GM19455 (cell line): ENCODE measurements around the gene SUMF1.
"Not testable (repeated sequence)": the region's sequence is repeated elsewhere in the genome, so short reads cannot be mapped to it uniquely, and the experiment has no call there.

Experiments used
- ATAC-seq: cut with Tn5 transposase; IDR thresholded peaks from one replicate; pipeline ENCODE4 v1.9.1; 2021; ENCODE audit not compliant: unreplicated experiment

SUMF1 gene

GRCh38 chr3:4462369-4463040 is 4.6 kb downstream of the SUMF1 start:
- ATAC-seq = no peak

GRCh38 chr3:4461468-4462090 is 5.5 kb downstream of the SUMF1 start:
- no peak for ATAC-seq

- no peak for ATAC-seq
Measured at GRCh38 chr3:4460334-4460733, 6.7 kb downstream of the SUMF1 start.

- no peak for ATAC-seq
Measured at GRCh38 chr3:4458961-4459360, 8.1 kb downstream of the SUMF1 start.

GRCh38 chr3:4456780-4457179 is 10.3 kb downstream of the SUMF1 start:
- ATAC-seq = not testable (repeated sequence)

GRCh38 chr3:4454142-4454541 is 12.9 kb downstream of the SUMF1 start:
- ATAC-seq = no peak

- ATAC-seq = no peak
Measured at GRCh38 chr3:4449043-4449805, 17.8 kb downstream of the SUMF1 start.

- ATAC-seq = no peak
Measured at GRCh38 chr3:4448187-4448586, 18.9 kb downstream of the SUMF1 start.

- ATAC-seq = no peak
Measured at GRCh38 chr3:4447295-4447999, 19.6 kb downstream of the SUMF1 start.

- ATAC-seq = no peak
Measured at GRCh38 chr3:4440951-4441350, 26.1 kb downstream of the SUMF1 start.

GRCh38 chr3:4438296-4438695 is 28.8 kb downstream of the SUMF1 start:
- ATAC-seq = no peak

GRCh38 chr3:4432259-4432658 is 34.8 kb downstream of the SUMF1 start:
- ATAC-seq = no peak

- no peak for ATAC-seq
Measured at GRCh38 chr3:4429648-4430350, 37.3 kb downstream of the SUMF1 start.

GRCh38 chr3:4426782-4427344 is 40.2 kb downstream of the SUMF1 start:
- no peak for ATAC-seq

- ATAC-seq = no peak
Measured at GRCh38 chr3:4426261-4426781, 40.7 kb downstream of the SUMF1 start.

- ATAC-seq = no peak
Measured at GRCh38 chr3:4425707-4426106, 41.4 kb downstream of the SUMF1 start.

- ATAC-seq = no peak
Measured at GRCh38 chr3:4425055-4425454, 42.0 kb downstream of the SUMF1 start.

- no peak for ATAC-seq
Measured at GRCh38 chr3:4421121-4421520, 45.9 kb downstream of the SUMF1 start.

GRCh38 chr3:4419920-4420319 is 47.1 kb downstream of the SUMF1 start:
- no peak for ATAC-seq

- ATAC-seq = no peak
Measured at GRCh38 chr3:4419386-4419785, 47.7 kb downstream of the SUMF1 start.
